ENCODE data around the gene ANTXR2.

DNA sequence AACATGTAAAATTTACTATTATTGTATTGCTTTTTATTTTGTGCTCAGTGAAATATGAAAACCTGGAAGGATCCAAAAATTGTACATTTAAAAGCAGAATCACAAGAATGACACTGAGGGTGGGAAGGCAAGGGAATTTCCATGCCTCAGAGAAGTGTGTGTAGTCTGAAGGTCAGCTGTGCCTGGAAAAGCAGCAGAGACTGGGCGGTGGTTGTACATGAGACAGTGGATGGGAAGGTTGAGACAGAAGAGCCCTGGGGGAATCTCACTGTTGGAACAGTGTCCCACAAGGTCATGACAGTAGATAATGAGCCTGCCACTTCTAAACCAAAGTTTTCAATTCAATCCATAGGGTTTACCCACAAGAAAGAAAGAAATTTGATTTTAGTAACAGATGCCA is 17.1 kb upstream of the ANTXR2 start:
- TF ChIP-seq, protein P1, sequence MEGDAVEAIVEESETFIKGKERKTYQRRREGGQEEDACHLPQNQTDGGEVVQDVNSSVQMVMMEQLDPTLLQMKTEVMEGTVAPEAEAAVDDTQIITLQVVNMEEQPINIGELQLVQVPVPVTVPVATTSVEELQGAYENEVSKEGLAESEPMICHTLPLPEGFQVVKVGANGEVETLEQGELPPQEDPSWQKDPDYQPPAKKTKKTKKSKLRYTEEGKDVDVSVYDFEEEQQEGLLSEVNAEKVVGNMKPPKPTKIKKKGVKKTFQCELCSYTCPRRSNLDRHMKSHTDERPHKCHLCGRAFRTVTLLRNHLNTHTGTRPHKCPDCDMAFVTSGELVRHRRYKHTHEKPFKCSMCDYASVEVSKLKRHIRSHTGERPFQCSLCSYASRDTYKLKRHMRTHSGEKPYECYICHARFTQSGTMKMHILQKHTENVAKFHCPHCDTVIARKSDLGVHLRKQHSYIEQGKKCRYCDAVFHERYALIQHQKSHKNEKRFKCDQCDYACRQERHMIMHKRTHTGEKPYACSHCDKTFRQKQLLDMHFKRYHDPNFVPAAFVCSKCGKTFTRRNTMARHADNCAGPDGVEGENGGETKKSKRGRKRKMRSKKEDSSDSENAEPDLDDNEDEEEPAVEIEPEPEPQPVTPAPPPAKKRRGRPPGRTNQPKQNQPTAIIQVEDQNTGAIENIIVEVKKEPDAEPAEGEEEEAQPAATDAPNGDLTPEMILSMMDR (IDR thresholded peaks at IDR 0.05), result no peak
- TF ChIP-seq EP300 (IDR thresholded peaks at IDR 0.05) (no peak), POLR2A (IDR thresholded peaks at IDR 0.05) (no peak)
